Measurements from ENCODE around the gene FBN1. TPM values are rescaled to one million over a fixed set of nuclear protein-coding genes. Genes with fewer than 3 reads are reported as not detected.
A peak's percentile ranks its signal among the peaks of the same experiment; 100 is the strongest.

Gene FBN1
- total RNA-seq, 2 donors from 2014 or later: 57.1 to 84.9 TPM

- no peak for DNase-seq (ENCODE audit: low spot score)
- Histone ChIP-seq H3K4me3 (no peak overlapping the region), H3K27me3 (no peaks in the 10 kb centered on the region), H3K4me1 (no peaks in the 10 kb centered on the region), H3K36me3 (peaks cover 42% of the 10 kb centered on the region), H3K27ac (no peak overlapping the region), H3K9me3 (no peaks in the 10 kb centered on the region)
- TF ChIP-seq CTCF (IDR thresholded peaks at IDR 0.05): no peak
These were observed 172.8 kb downstream of the FBN1 start for GRCh38 chr15:48472756-48473155.

- DNase-seq (ENCODE audit: low spot score): no peak
- no peak for TF ChIP-seq CTCF (IDR thresholded peaks at IDR 0.05)
- no peak overlapping the region for H3K27ac ChIP-seq
- no peaks in the 10 kb centered on the region for H3K27me3 ChIP-seq
- H3K9me3 ChIP-seq: no peaks in the 10 kb centered on the region
- H3K4me1 ChIP-seq: no peaks in the 10 kb centered on the region
- H3K36me3 ChIP-seq: peaks cover 45% of the 10 kb centered on the region
- H3K4me3 ChIP-seq: no peak overlapping the region
These were observed 174.4 kb downstream of the FBN1 start for GRCh38 chr15:48471073-48471472.

- TF ChIP-seq CTCF (IDR thresholded peaks at IDR 0.05): no peak
- peaks cover 50% of the 10 kb centered on the region for H3K36me3 ChIP-seq
- H3K27me3 ChIP-seq: no peaks in the 10 kb centered on the region
- peak overlapping the region in 1 of 2 donors; percentile 14 for H3K27ac ChIP-seq
- no peak for DNase-seq (ENCODE audit: low spot score)
- H3K4me3 ChIP-seq: no peak overlapping the region
- H3K4me1 ChIP-seq: no peaks in the 10 kb centered on the region
- no peaks in the 10 kb centered on the region for H3K9me3 ChIP-seq
These were observed 175.4 kb downstream of the FBN1 start for GRCh38 chr15:48470096-48470495.

DNA sequence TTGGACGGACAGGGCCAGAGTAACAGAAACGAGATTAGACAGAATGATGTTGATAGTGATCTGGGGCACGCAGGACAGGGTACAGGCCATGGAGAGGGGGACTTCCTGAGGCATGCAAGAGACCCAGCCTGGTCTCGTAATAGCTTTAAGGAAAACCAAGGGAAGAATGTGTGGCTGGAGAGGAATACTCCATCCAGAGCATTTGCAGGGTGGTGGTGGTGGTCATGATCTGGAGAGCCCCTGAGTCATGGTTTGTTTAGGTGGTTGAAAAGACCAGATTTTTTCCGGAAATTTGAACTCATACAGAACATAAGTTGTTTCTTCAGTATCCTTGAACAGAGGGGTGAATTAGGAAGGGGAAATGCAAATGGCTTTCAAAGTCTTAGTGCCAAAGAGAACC is 175.8 kb downstream of the FBN1 start:
- no peaks in the 10 kb centered on the region for H3K27me3 ChIP-seq
- no peaks in the 10 kb centered on the region for H3K4me1 ChIP-seq
- no peaks in the 10 kb centered on the region for H3K9me3 ChIP-seq
- DNase-seq (ENCODE audit: low spot score): no peak
- H3K4me3 ChIP-seq: no peak overlapping the region
- H3K27ac ChIP-seq: no peak overlapping the region
- H3K36me3 ChIP-seq: peaks cover 54% of the 10 kb centered on the region
- TF ChIP-seq CTCF (IDR thresholded peaks at IDR 0.05): no peak

DNA sequence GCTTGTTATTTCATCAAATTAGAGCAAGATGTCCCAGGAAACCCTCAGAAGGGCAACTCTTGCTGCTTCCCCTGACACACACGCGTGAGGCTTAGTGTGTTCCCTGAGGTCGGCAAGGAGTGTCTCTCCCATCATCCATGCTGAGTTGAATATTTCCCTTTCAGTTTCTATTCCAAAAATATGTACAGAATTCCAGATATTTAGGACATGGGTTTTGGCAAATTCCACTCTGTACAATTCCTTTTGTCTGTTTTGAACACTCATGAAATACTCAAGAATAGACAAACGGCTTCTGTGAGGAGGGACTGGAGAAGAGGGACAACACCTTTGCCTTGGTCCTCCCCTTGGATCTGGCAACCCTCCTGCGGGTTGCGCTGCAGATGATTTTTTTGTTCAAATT is 176.2 kb downstream of the FBN1 start:
- peaks cover 56% of the 10 kb centered on the region for H3K36me3 ChIP-seq
- no peaks in the 10 kb centered on the region for H3K9me3 ChIP-seq
- no peaks in the 10 kb centered on the region for H3K27me3 ChIP-seq
- H3K27ac ChIP-seq: no peak overlapping the region
- no peak for TF ChIP-seq CTCF (IDR thresholded peaks at IDR 0.05)
- no peak for DNase-seq (ENCODE audit: low spot score)
- H3K4me3 ChIP-seq: no peak overlapping the region
- no peaks in the 10 kb centered on the region for H3K4me1 ChIP-seq

DNA sequence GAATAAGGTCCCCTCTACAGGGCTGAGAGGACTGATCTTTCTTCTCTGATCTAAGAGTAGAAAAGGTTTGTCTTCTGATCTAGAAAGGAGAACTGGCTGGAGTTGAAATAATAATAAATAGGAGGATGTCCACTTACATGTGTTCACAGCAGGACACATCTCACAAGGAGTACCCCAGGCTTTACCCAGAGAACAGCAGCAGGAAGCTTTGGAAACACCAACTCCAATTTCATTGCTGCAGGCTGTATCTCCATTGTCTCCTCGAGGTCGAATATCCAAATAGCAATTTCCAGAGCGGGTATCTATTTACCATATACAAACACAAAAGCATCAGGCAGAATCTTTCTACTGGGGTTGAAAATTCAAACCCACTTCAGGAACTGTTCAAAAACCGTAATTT is 177.7 kb downstream of the FBN1 start:
- Histone ChIP-seq H3K4me1 (no peaks in the 10 kb centered on the region), H3K36me3 (peaks cover 53% of the 10 kb centered on the region), H3K9me3 (no peaks in the 10 kb centered on the region), H3K27ac (no peak overlapping the region), H3K4me3 (no peak overlapping the region), H3K27me3 (no peaks in the 10 kb centered on the region)
- TF ChIP-seq CTCF (IDR thresholded peaks at IDR 0.05): no peak
- no peak for DNase-seq (ENCODE audit: low spot score)

All from right atrium auricular region (tissue), 2 donors.